ENCODE measurements around the gene DSCAM. TPM values are rescaled to one million over a fixed set of nuclear protein-coding genes. Genes with fewer than 3 reads are reported as not detected.

Gene DSCAM
- total RNA-seq, 1 experiment from 2014 or later = not detected

- intact Hi-C loops (cut with micrococcal nuclease) = no loop called here
- no peak overlapping the region for H3K4me3 ChIP-seq (replicated peaks in 1 of 2; ENCODE audit: low read depth in 1 of 2, low read length in 2 of 2)
- no peak overlapping the region for H3K27ac ChIP-seq (ENCODE audit: low read depth, low read length)
- no peaks in the 10 kb centered on the region for H3K9me2 ChIP-seq (ENCODE audit: insufficient read depth)
- H3K79me2 ChIP-seq (ENCODE audit: insufficient read depth, low read length) = no peaks in the 10 kb centered on the region
- no peaks in the 10 kb centered on the region for H3K4me1 ChIP-seq (ENCODE audit: control insufficient read depth in 1 of 2, insufficient read depth in 2 of 2, low read length in 2 of 2)
- H2AFZ ChIP-seq (ENCODE audit: low read depth, low read length, poor library complexity, severe bottlenecking) = no peak overlapping the region
- TF ChIP-seq, protein P1, sequence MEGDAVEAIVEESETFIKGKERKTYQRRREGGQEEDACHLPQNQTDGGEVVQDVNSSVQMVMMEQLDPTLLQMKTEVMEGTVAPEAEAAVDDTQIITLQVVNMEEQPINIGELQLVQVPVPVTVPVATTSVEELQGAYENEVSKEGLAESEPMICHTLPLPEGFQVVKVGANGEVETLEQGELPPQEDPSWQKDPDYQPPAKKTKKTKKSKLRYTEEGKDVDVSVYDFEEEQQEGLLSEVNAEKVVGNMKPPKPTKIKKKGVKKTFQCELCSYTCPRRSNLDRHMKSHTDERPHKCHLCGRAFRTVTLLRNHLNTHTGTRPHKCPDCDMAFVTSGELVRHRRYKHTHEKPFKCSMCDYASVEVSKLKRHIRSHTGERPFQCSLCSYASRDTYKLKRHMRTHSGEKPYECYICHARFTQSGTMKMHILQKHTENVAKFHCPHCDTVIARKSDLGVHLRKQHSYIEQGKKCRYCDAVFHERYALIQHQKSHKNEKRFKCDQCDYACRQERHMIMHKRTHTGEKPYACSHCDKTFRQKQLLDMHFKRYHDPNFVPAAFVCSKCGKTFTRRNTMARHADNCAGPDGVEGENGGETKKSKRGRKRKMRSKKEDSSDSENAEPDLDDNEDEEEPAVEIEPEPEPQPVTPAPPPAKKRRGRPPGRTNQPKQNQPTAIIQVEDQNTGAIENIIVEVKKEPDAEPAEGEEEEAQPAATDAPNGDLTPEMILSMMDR (IDR thresholded peaks at IDR 0.05 in 2 of 3, conservative IDR thresholded peaks at IDR 0.05 in 1 of 3; ENCODE audit: borderline replicate concordance in 1 of 3, insufficient read depth in 1 of 3, low read depth in 2 of 3, low read length in 2 of 3) = no peak
- TF ChIP-seq ATF3 (IDR thresholded peaks at IDR 0.05) = no peak
- TF ChIP-seq EZH2phosphoT487 (IDR thresholded peaks at IDR 0.05; ENCODE audit: borderline replicate concordance) = no peak
- no peak for TF ChIP-seq YY1 (IDR thresholded peaks at IDR 0.05; ENCODE audit: extremely low read depth, insufficient replicate concordance, low read depth, low read length)
- no peak for TF ChIP-seq POLR2A (IDR thresholded peaks at IDR 0.05; ENCODE audit: borderline replicate concordance, extremely low read depth, insufficient read depth, insufficient read length)
- no peak for TF ChIP-seq SIN3A (IDR thresholded peaks at IDR 0.05; ENCODE audit: low read depth)
- no peak for TF ChIP-seq ZNF274 (IDR thresholded peaks at IDR 0.05; ENCODE audit: low read depth, low read length)
- no peak for TF ChIP-seq CBX3 (IDR thresholded peaks at IDR 0.05; ENCODE audit: low read depth)
- TF ChIP-seq TCF7L2 (IDR thresholded peaks at IDR 0.05; ENCODE audit: borderline replicate concordance, extremely low read depth, insufficient read depth, insufficient read length) = no peak
- ChIA-PET CTCF (no interaction called here), RAD21 (ENCODE audit: low non-redundant PET in 1 of 2, low total read pairs in 2 of 2, uncharacterized antibody in 2 of 2, unreplicated experiment in 2 of 2) (no interaction called here), POLR2A (no interaction called here)
- no peak overlapping the region for H3K9ac ChIP-seq (ENCODE audit: low read length)
- DNase-seq (ENCODE audit: low read depth, low spot score) (no peak), ATAC-seq (no peak)
- no peaks in the 10 kb centered on the region for H3K27me3 ChIP-seq (ENCODE audit: insufficient read depth, low read length)
- no peaks in the 10 kb centered on the region for H4K20me1 ChIP-seq (ENCODE audit: insufficient read depth)
- no peaks in the 10 kb centered on the region for H3K36me3 ChIP-seq (ENCODE audit: control insufficient read depth in 1 of 2, insufficient read depth in 2 of 2, low read length in 2 of 2)
- H3K9me3 ChIP-seq (ENCODE audit: control insufficient read depth in 1 of 2, insufficient read depth in 1 of 2, low read depth in 1 of 2, low read length in 2 of 2) = peaks cover 23 to 52% of the 10 kb centered on the region in 2 experiments; a peak in 2 of 4 replicates
- no TSS peak for BruUV-seq (replicated peaks)
- H3K4me2 ChIP-seq (ENCODE audit: low read length) = no peak overlapping the region
Measured at GRCh38 chr21:40770435-40771055, 76.4 kb downstream of the DSCAM start.

Data from HCT116 (cell line).